Right lobe of liver (tissue), 6 donors: Measurements from ENCODE around the gene NRTN. TPM values are rescaled to one million over a fixed set of nuclear protein-coding genes. Genes with fewer than 3 reads are reported as not detected.
"Not testable (repeated sequence)": the region's sequence is repeated elsewhere in the genome, so short reads cannot be mapped to it uniquely, and the experiment has no call there.

Experiments used
- ATAC-seq, 4 donors: fragments of 200-7000 bp; cut with Tn5 transposase; one replicate each; pipeline ENCODE4 v1.9.1; 2020; ENCODE audit warnings: mild to moderate bottlenecking in 4 of 4, moderate library complexity in 4 of 4
- DNase-seq, 3 donors: peaks; one replicate each; pipeline ENCODE4 v3.0.0-alpha.2; 2020
- H3K27ac ChIP-seq, 3 donors: fragments of 200-600 bp; one replicate each; pipeline ENCODE4 v1.8.0; 2022
- H3K27me3 ChIP-seq, 2 donors: fragments of 200-600 bp; one replicate each; pipeline ENCODE4 v1.8.0; 2022
- H3K36me3 ChIP-seq, 4 donors: fragments of 200-600 bp; sonication (generic) in 1 of 4; one replicate each; pipeline versions ENCODE4 v1.5.1 to v1.8.0; 2017 to 2022; ENCODE audit warnings: control low read depth in 1 of 4
- H3K4me1 ChIP-seq, 4 donors: fragments of 200-600 bp; sonication (generic) in 1 of 4; one replicate each; pipeline versions ENCODE4 v1.5.1 to v1.8.0; 2017 to 2022; ENCODE audit warnings: control low read depth in 1 of 4
- H3K4me3 ChIP-seq, 3 donors: fragments of 200-600 bp; one replicate each; pipeline ENCODE4 v1.8.0; 2022
- H3K9me3 ChIP-seq, 4 donors: fragments of 200-600 bp; sonication (generic) in 1 of 4; one replicate each; pipeline versions ENCODE4 v1.5.1 to v1.8.0; 2017 to 2022; ENCODE audit warnings: control low read depth in 1 of 4
- CTCF ChIP-seq, 4 donors: fragments of 200-600 bp in 3 of 4; fragments of 450-650 bp in 1 of 4; IDR thresholded peaks; one replicate each; pipeline versions ENCODE4 v1.5.1 to v1.8.0; 2016 to 2022; ENCODE audit warnings: antibody characterized with exemption in 4 of 4, mild to moderate bottlenecking in 2 of 4
- POLR2A ChIP-seq: fragments of 450-650 bp; IDR thresholded peaks from one replicate; pipeline ENCODE4 v1.6.1; 2017; ENCODE audit warnings: antibody characterized with exemption, mild to moderate bottlenecking
- WGBS: methylation state at CpG from one replicate; pipeline ENCODE4 v1.1.6; 2018; ENCODE audit warnings: low coverage, low lambda C conversion rate; ENCODE audit not compliant: insufficient coverage; ENCODE audit errors: missing lambda C conversion rate; 5-methylcytosine and 5-hydroxymethylcytosine counted together
- intact Hi-C, 2 donors: fragments of 100-400 bp; cut with DNase I; formaldehyde crosslinking; loops; one replicate each; pipeline versions ENCODE4 v1.11.2 to v1.14.1; 2022
- total RNA-seq, 6 experiments: library from RNA; depleted of rRNA in 2 of 6; stranded (reverse); fragments of >200 nt in 2 of 6; fragmentation: NEBNext Ultra II Directional in 3 of 6; extraction: Animal tissue kit (Norgen Biotek cat#: 25700) in 3 of 6; gene quantifications; one replicate each; pipeline versions ENCODE4 v1.1.0 to v1.2.4, GENCODE V29; 2016 to 2023
- donor health status: DM: no; HTN: yes; CAD: no.
- donor health status: DM: no; HTN: no; CAD: no.
- donor health status: DM: no; HTN: no; CAD: no.
- donor health status: DM: no; HTN: yes; CAD: no.
- donor health status: DM: no; HTN: yes; CAD: no.

Gene NRTN
- total RNA-seq, 6 experiments from 2014 or later, result 4.7 to 11.6 (median 9.8) TPM

GRCh38 chr19:5870986-5871394 is 66.1 kb downstream of the NRTN start:
- Histone ChIP-seq H3K36me3 (no peaks in the 10 kb centered on the region), H3K4me1 (peaks cover 0 to 24% (median 9%) of the 10 kb centered on the region in 4 donors), H3K27me3 (no peaks in the 10 kb centered on the region), H3K27ac (peak overlapping the region; percentile 58 to 84 (median 82)), H3K9me3 (no peaks in the 10 kb centered on the region), H3K4me3 (no peak overlapping the region)
- WGBS, result 22% methylated on average over 11 of the region's 12 CpGs
- TF ChIP-seq CTCF (IDR thresholded peaks at IDR 0.05) (no peak), POLR2A (peak; percentile 75)
- intact Hi-C loops, result no loop called here
- DNase-seq (peak; percentile 70 to 92 (median 82)), ATAC-seq (peak; percentile 80 to 85 (median 84))

- Histone ChIP-seq H3K9me3 (no peaks in the 10 kb centered on the region), H3K27me3 (no peaks in the 10 kb centered on the region), H3K36me3 (no peaks in the 10 kb centered on the region), H3K4me3 (no peak overlapping the region), H3K27ac (peak overlapping the region in 1 of 3 donors; percentile 24), H3K4me1 (peaks cover 0 to 24% (median 9%) of the 10 kb centered on the region in 4 donors)
- no peak for DNase-seq
- 67% methylated on average over 2 of the region's 12 CpGs for WGBS
- ATAC-seq, result no peak
- TF ChIP-seq CTCF (IDR thresholded peaks at IDR 0.05) (no peak), POLR2A (no peak)
- intact Hi-C loops, result no loop called here
Observed at GRCh38 chr19:5873617-5874199, 68.8 kb downstream of the NRTN start.

GRCh38 chr19:5874496-5874895 is 69.6 kb downstream of the NRTN start:
- DNase-seq, H3K9me3 ChIP-seq, H3K27me3 ChIP-seq, H3K4me3 ChIP-seq, intact Hi-C loops, ATAC-seq, H3K36me3 ChIP-seq, H3K27ac ChIP-seq: not testable (repeated sequence)
- H3K4me1 ChIP-seq, result peaks cover 0 to 24% (median 12%) of the 10 kb centered on the region in 4 donors
- WGBS, result 76% methylated on average over 7 of the region's 7 CpGs

GRCh38 chr19:5877427-5877826 is 72.6 kb downstream of the NRTN start:
- Histone ChIP-seq H3K4me1 (peaks cover 0 to 30% (median 11%) of the 10 kb centered on the region in 4 donors), H3K9me3 (no peaks in the 10 kb centered on the region), H3K27ac (no peak overlapping the region), H3K36me3 (no peaks in the 10 kb centered on the region), H3K27me3 (no peaks in the 10 kb centered on the region), H3K4me3 (no peak overlapping the region)
- no peak for ATAC-seq
- intact Hi-C loops, result no loop called here
- no peak for DNase-seq
- WGBS, result no CpG with 5 or more reads among the region's 8 CpGs
- no peak for TF ChIP-seq POLR2A

GRCh38 chr19:5877882-5878281 is 73.0 kb downstream of the NRTN start:
- 62% methylated on average over 5 of the region's 9 CpGs for WGBS
- DNase-seq (no peak), ATAC-seq (no peak)
- H3K9me3 ChIP-seq, result no peaks in the 10 kb centered on the region
- peaks cover 0 to 26% (median 9%) of the 10 kb centered on the region in 4 donors for H3K4me1 ChIP-seq
- no peaks in the 10 kb centered on the region for H3K27me3 ChIP-seq
- H3K27ac ChIP-seq, result no peak overlapping the region
- TF ChIP-seq CTCF (IDR thresholded peaks at IDR 0.05), result no peak
- no peak for TF ChIP-seq POLR2A
- no peak overlapping the region for H3K4me3 ChIP-seq
- H3K36me3 ChIP-seq, result no peaks in the 10 kb centered on the region
- intact Hi-C loops, result no loop called here

Other genes starting within 250 kb of the NRTN start
- under 1 TPM in 1 of 6 experiments, not detected in 5; 0.44 TPM for gene TINCR, start 237.1 kb upstream of the NRTN start, total RNA-seq
- gene SAFB2, start 182.3 kb upstream of the NRTN start, total RNA-seq, result 10 to 100 TPM; 16.9 to 48.9 (median 41.7) TPM
- gene SAFB, start 182.0 kb upstream of the NRTN start, total RNA-seq, result 10 to 100 TPM; 31.2 to 45.7 (median 32.8) TPM
- 10 to 100 TPM; 24.2 to 54.3 (median 33.7) TPM for gene MICOS13, start 124.6 kb upstream of the NRTN start, total RNA-seq
- gene HSD11B1L, start 124.0 kb upstream of the NRTN start, total RNA-seq, result 10 to 100 TPM in 1 of 6 experiments, 1 to 10 TPM in 5; 1.6 to 10.3 (median 4.0) TPM
- 100 to 1,000 TPM; 232 to 283 (median 251) TPM for gene RPL36, start 114.8 kb upstream of the NRTN start, total RNA-seq
- 100 to 1,000 TPM in 2 of 6 experiments, 10 to 100 TPM in 4; 54.5 to 123 (median 66.8) TPM for gene LONP1, start 84.9 kb upstream of the NRTN start, total RNA-seq
- not detected for gene CATSPERD, start 84.4 kb upstream of the NRTN start, total RNA-seq
- gene PRR22, start 20.3 kb upstream of the NRTN start, total RNA-seq, result 1 to 10 TPM; 1.7 to 3.3 (median 2.1) TPM
- gene DUS3L, start 13.9 kb upstream of the NRTN start, total RNA-seq, result 10 to 100 TPM; 14.7 to 28.6 (median 20.5) TPM
- 10 to 100 TPM in 2 of 6 experiments, 1 to 10 TPM in 4; 2.3 to 28.1 (median 9.7) TPM for gene FUT6, start 34.6 kb downstream of the NRTN start, total RNA-seq
- 1 to 10 TPM in 1 of 6 experiments, under 1 TPM in 5; 0.19 to 1.4 (median 0.33) TPM for gene FUT3, start 46.4 kb downstream of the NRTN start, total RNA-seq
- under 1 TPM in 4 of 6 experiments, not detected in 2; 0.13 to 0.97 (median 0.39) TPM for gene FUT5, start 65.5 kb downstream of the NRTN start, total RNA-seq
- gene NDUFA11, start 98.7 kb downstream of the NRTN start, total RNA-seq, result 100 to 1,000 TPM; 108 to 161 (median 157) TPM
- gene VMAC, start 99.8 kb downstream of the NRTN start, total RNA-seq, result 1 to 10 TPM; 1.7 to 3.9 (median 2.8) TPM
- 1 to 10 TPM; 1.1 to 7.9 (median 5.0) TPM for gene CAPS, start 109.2 kb downstream of the NRTN start, total RNA-seq
- gene RANBP3, start 173.1 kb downstream of the NRTN start, total RNA-seq, result 10 to 100 TPM; 21.7 to 49.5 (median 24.5) TPM